ENCODE measurements around the gene AGAP3. TPM values are rescaled to one million over a fixed set of nuclear protein-coding genes. Genes with fewer than 3 reads are reported as not detected.
A peak's percentile ranks its signal among the peaks of the same experiment; 100 is the strongest.

AGAP3 gene
- total and polyA plus RNA-seq, 4 donors: 45.7 to 247 (median 134) TPM

DNA sequence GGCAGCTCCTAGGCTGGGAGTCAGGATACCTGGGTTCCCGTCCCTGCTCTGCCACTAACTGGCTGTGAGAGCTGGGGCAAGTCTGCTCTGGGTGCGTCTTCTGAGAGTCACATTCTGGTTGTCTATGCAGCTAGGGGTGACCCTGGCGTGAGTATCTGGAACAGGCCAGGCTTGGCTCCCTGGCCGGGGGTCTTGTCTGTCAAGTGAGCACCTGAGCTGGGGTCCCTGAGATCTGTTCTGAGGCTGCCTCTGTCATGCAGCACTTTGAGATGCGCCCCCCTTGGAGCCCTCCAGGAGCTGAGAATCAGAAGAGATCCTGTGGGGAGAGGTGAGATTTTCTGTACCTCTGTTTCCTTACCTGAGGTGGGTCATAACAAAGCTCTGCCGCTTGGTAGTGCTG lies 7.5 kb downstream of the AGAP3 start:
- Histone ChIP-seq H3K4me1 (ENCODE audit: control insufficient read depth, insufficient read depth, low read length) (peaks cover 33% of the 10 kb centered on the region), H3K4me3 (ENCODE audit: low read depth, low read length) (no peak overlapping the region), H3K27me3 (ENCODE audit: control insufficient read depth, insufficient read depth, low read length) (no peaks in the 10 kb centered on the region), H3K36me3 (ENCODE audit: control insufficient read depth, insufficient read depth, low read length) (peaks cover 45% of the 10 kb centered on the region), H3K27ac (ENCODE audit: low read depth, low read length) (no peak overlapping the region), H3K9me3 (ENCODE audit: control insufficient read depth, insufficient read depth, low read length) (no peaks in the 10 kb centered on the region)
- WGBS (ENCODE audit: insufficient coverage): 83% methylated on average over 6 of the region's 6 CpGs
- no peak for DNase-seq (ENCODE audit: low read depth in 4 of 6, low spot score in 6 of 6)

DNA sequence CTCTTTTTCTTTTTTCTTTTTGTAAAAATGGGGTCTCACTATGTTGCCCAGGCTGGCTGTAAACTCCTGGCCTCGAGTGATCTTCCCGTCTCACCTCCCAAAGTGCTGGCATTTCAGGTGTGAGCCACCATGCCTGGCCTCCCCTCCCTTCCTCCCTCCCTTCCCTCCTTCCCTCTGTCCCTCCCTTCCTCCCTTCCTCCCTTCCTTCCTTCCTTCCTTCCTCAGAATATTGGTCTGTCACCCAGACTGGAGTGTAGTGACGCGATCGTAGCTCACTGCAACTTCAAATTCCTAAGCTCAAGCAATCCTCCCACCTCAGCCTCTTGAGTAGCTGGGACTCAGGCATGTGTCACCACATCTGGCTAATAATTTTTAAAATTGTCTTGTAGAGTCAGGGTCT lies 8.4 kb downstream of the AGAP3 start:
- 90% methylated on average over 2 of the region's 5 CpGs for WGBS (ENCODE audit: insufficient coverage)
- Histone ChIP-seq H3K27ac (ENCODE audit: low read depth, low read length) (no peak overlapping the region), H3K4me3 (ENCODE audit: low read depth, low read length) (no peak overlapping the region), H3K4me1 (ENCODE audit: control insufficient read depth, insufficient read depth, low read length) (peaks cover 23% of the 10 kb centered on the region), H3K9me3 (ENCODE audit: control insufficient read depth, insufficient read depth, low read length) (no peaks in the 10 kb centered on the region), H3K36me3 (ENCODE audit: control insufficient read depth, insufficient read depth, low read length) (peaks cover 36% of the 10 kb centered on the region), H3K27me3 (ENCODE audit: control insufficient read depth, insufficient read depth, low read length) (no peaks in the 10 kb centered on the region)
- DNase-seq (ENCODE audit: low read depth in 4 of 6, low spot score in 6 of 6): no peak

DNA sequence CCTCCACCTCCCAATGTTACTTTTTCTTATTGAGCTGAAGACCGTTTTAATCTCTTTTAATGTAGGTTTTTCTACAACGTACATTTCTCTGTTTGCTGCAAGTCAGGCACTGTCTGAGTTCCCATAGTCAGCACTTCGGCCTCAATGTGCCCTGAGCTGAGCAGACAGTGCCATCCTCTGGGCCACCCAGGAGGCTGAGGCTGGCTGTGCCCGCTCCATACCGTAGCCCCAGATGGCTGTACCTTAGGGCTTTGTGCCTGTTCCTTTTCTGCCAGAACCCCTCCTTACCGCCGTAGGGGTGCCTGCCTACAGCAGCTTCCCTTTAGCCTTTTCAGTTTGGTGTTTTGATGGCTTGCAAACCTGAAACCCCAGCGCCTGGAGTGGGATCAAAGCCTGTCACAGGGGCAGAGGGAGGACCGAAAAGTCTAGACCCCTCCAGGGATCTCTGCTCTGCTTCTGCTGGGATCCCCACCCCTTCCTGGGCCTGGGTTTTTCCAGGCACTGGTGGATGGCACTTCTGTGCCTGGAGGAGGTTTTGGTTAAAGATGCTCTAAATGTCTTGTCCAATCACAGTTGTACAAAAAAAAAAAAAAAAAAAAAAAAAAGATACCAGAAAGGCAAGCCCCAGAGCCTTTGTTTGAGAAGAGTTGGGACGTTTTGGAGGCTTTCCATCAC lies 9.0 kb downstream of the AGAP3 start:
- H3K36me3 ChIP-seq (ENCODE audit: control insufficient read depth, insufficient read depth, low read length): peaks cover 36% of the 10 kb centered on the region
- H3K27me3 ChIP-seq (ENCODE audit: control insufficient read depth, insufficient read depth, low read length): no peaks in the 10 kb centered on the region
- WGBS (ENCODE audit: insufficient coverage): 70% methylated on average over 8 of the region's 10 CpGs
- no peak overlapping the region for H3K4me3 ChIP-seq (ENCODE audit: low read depth, low read length)
- H3K9me3 ChIP-seq (ENCODE audit: control insufficient read depth, insufficient read depth, low read length): no peaks in the 10 kb centered on the region
- H3K4me1 ChIP-seq (ENCODE audit: control insufficient read depth, insufficient read depth, low read length): peaks cover 23% of the 10 kb centered on the region
- no peak for DNase-seq (ENCODE audit: low read depth in 4 of 6, low spot score in 6 of 6)
- H3K27ac ChIP-seq (ENCODE audit: low read depth, low read length): no peak overlapping the region

GRCh38 chr7:151095828-151096475 lies 9.7 kb downstream of the AGAP3 start:
- no peak for DNase-seq (ENCODE audit: low read depth in 4 of 6, low spot score in 6 of 6)
- H3K9me3 ChIP-seq (ENCODE audit: control insufficient read depth, insufficient read depth, low read length): no peaks in the 10 kb centered on the region
- 79% methylated on average over 15 of the region's 17 CpGs for WGBS (ENCODE audit: insufficient coverage)
- peaks cover 37% of the 10 kb centered on the region for H3K36me3 ChIP-seq (ENCODE audit: control insufficient read depth, insufficient read depth, low read length)
- H3K27me3 ChIP-seq (ENCODE audit: control insufficient read depth, insufficient read depth, low read length): no peaks in the 10 kb centered on the region
- H3K27ac ChIP-seq (ENCODE audit: low read depth, low read length): no peak overlapping the region
- H3K4me1 ChIP-seq (ENCODE audit: control insufficient read depth, insufficient read depth, low read length): peaks cover 20% of the 10 kb centered on the region
- no peak overlapping the region for H3K4me3 ChIP-seq (ENCODE audit: low read depth, low read length)

DNA sequence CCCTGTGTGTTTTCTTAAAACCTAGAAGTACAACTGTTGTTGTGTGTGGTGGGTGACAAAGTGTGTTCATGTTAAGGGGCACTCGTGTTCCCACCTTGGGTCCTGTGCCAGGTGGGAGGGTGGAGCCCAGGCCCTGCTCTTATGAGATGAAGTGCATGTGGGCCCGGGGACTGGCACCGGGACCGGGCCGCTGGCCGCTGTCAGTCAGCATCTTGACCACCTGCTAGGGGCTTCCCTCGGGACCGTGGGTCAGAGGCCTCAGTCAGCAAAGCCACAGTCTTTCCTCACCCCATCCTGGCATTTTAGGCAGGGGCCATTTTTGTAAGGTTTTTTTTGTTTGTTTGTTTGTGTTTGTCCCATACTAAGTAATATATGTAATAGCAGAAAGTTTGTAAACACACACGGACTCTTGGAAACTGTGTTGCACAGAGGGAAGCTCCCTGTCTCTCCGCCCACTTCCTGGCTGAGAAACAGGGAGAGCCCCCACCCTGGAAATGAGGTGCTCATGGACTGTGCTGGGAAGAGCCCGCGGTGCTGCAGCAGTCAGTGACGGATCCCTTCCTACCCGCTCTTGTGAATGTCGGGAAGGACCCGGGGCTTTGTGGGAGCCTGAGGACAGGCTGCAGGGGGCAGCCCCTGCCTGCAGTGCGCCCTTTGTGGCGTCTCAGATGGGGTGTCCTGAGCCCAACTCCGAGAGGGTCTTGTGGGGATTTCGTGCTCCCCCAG lies 13.4 kb downstream of the AGAP3 start:
- H3K27me3 ChIP-seq (ENCODE audit: control insufficient read depth, insufficient read depth, low read length): no peaks in the 10 kb centered on the region
- no peak overlapping the region for H3K27ac ChIP-seq (ENCODE audit: low read depth, low read length)
- H3K9me3 ChIP-seq (ENCODE audit: control insufficient read depth, insufficient read depth, low read length): no peaks in the 10 kb centered on the region
- H3K36me3 ChIP-seq (ENCODE audit: control insufficient read depth, insufficient read depth, low read length): peaks cover 38% of the 10 kb centered on the region
- peaks cover 17% of the 10 kb centered on the region for H3K4me1 ChIP-seq (ENCODE audit: control insufficient read depth, insufficient read depth, low read length)
- DNase-seq (ENCODE audit: low read depth in 4 of 6, low spot score in 6 of 6): no peak
- WGBS (ENCODE audit: insufficient coverage): 69% methylated on average over 15 of the region's 20 CpGs
- no peak overlapping the region for H3K4me3 ChIP-seq (ENCODE audit: low read depth, low read length)

GRCh38 chr7:151100921-151101320 lies 14.6 kb downstream of the AGAP3 start:
- Histone ChIP-seq H3K27ac (ENCODE audit: low read depth, low read length) (no peak overlapping the region), H3K36me3 (ENCODE audit: control insufficient read depth, insufficient read depth, low read length) (peaks cover 40% of the 10 kb centered on the region), H3K4me1 (ENCODE audit: control insufficient read depth, insufficient read depth, low read length) (peaks cover 13% of the 10 kb centered on the region), H3K9me3 (ENCODE audit: control insufficient read depth, insufficient read depth, low read length) (no peaks in the 10 kb centered on the region), H3K27me3 (ENCODE audit: control insufficient read depth, insufficient read depth, low read length) (no peaks in the 10 kb centered on the region), H3K4me3 (ENCODE audit: low read depth, low read length) (no peak overlapping the region)
- WGBS (ENCODE audit: insufficient coverage): 97% methylated on average over 10 of the region's 10 CpGs
- DNase-seq (ENCODE audit: low read depth in 4 of 6, low spot score in 6 of 6): no peak

- Histone ChIP-seq H3K27me3 (ENCODE audit: control insufficient read depth, insufficient read depth, low read length) (no peaks in the 10 kb centered on the region), H3K36me3 (ENCODE audit: control insufficient read depth, insufficient read depth, low read length) (peaks cover 36% of the 10 kb centered on the region), H3K4me1 (ENCODE audit: control insufficient read depth, insufficient read depth, low read length) (peaks cover 13% of the 10 kb centered on the region), H3K9me3 (ENCODE audit: control insufficient read depth, insufficient read depth, low read length) (no peaks in the 10 kb centered on the region), H3K27ac (ENCODE audit: low read depth, low read length) (no peak overlapping the region), H3K4me3 (ENCODE audit: low read depth, low read length) (no peak overlapping the region)
- DNase-seq (ENCODE audit: low read depth in 4 of 6, low spot score in 6 of 6): no peak
- 85% methylated on average over 19 of the region's 24 CpGs for WGBS (ENCODE audit: insufficient coverage)
Measured at GRCh38 chr7:151101621-151102396, 15.5 kb downstream of the AGAP3 start.

DNA sequence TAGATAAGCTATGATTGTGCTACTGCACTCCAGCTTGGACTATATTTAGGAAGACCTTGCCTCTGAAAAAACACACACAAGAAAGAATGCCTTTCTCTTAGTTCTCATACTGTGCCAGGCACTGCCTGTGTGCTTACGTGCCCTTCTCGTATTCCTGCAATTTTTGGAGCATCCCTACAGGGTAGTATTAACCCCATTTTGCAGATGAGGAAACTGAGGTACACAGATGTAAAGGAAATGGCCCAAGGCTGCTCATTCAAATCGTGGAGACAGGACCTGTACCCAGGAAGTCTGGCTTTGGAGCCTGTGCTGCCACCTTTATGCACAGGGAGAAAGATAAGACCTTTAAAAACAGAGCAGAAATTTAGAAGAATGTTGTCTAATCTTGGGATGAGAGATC lies 16.7 kb downstream of the AGAP3 start:
- Histone ChIP-seq H3K36me3 (ENCODE audit: control insufficient read depth, insufficient read depth, low read length) (peaks cover 36% of the 10 kb centered on the region), H3K27me3 (ENCODE audit: control insufficient read depth, insufficient read depth, low read length) (no peaks in the 10 kb centered on the region), H3K4me1 (ENCODE audit: control insufficient read depth, insufficient read depth, low read length) (peaks cover 13% of the 10 kb centered on the region), H3K4me3 (ENCODE audit: low read depth, low read length) (no peak overlapping the region), H3K9me3 (ENCODE audit: control insufficient read depth, insufficient read depth, low read length) (no peaks in the 10 kb centered on the region), H3K27ac (ENCODE audit: low read depth, low read length) (no peak overlapping the region)
- DNase-seq (ENCODE audit: low read depth in 4 of 6, low spot score in 6 of 6): no peak
- 76% methylated on average over 2 of the region's 3 CpGs for WGBS (ENCODE audit: insufficient coverage)

GRCh38 chr7:151103973-151104372 lies 17.7 kb downstream of the AGAP3 start:
- WGBS (ENCODE audit: insufficient coverage): no CpG with 5 or more reads among the region's 12 CpGs
- H3K9me3 ChIP-seq (ENCODE audit: control insufficient read depth, insufficient read depth, low read length): no peaks in the 10 kb centered on the region

More at GRCh38 chr7:151103973-151104372, 17.7 kb downstream of the AGAP3 start:
- DNase-seq (ENCODE audit: low read depth in 4 of 6, low spot score in 6 of 6): peak in 1 of 6 donors; percentile 68
- Histone ChIP-seq H3K27me3 (ENCODE audit: control insufficient read depth, insufficient read depth, low read length) (no peaks in the 10 kb centered on the region), H3K36me3 (ENCODE audit: control insufficient read depth, insufficient read depth, low read length) (peaks cover 42% of the 10 kb centered on the region), H3K4me3 (ENCODE audit: low read depth, low read length) (no peak overlapping the region), H3K27ac (ENCODE audit: low read depth, low read length) (no peak overlapping the region), H3K4me1 (ENCODE audit: control insufficient read depth, insufficient read depth, low read length) (peaks cover 13% of the 10 kb centered on the region)

Measured in spinal cord (tissue), 10 donors.